Measurements from ENCODE around the gene PEPD. TPM values are rescaled to one million over a fixed set of nuclear protein-coding genes. Genes with fewer than 3 reads are reported as not detected.

The PEPD gene
- total RNA-seq, 1 donor from 2014 or later = 15.0 TPM

GRCh38 chr19:33368074-33368864, 153.3 kb downstream of the PEPD start:
- peaks cover 4% of the 10 kb centered on the region for H3K27me3 Mint-ChIP-seq (ENCODE audit: insufficient read depth)
- no peak for DNase-seq (ENCODE audit: low spot score)
- no peaks in the 10 kb centered on the region for H3K36me3 Mint-ChIP-seq (ENCODE audit: low read depth)
- intact Hi-C loops (cut with micrococcal nuclease) = no loop called here
- no peaks in the 10 kb centered on the region for H3K9me3 Mint-ChIP-seq
- no peak overlapping the region for H3K27ac Mint-ChIP-seq
- no peak overlapping the region for H3K4me3 Mint-ChIP-seq
- no peaks in the 10 kb centered on the region for H3K4me1 Mint-ChIP-seq (ENCODE audit: low read depth)

- Mint-ChIP-seq H3K4me1 (ENCODE audit: low read depth) (no peaks in the 10 kb centered on the region), H3K27me3 (ENCODE audit: insufficient read depth) (peaks cover 4% of the 10 kb centered on the region), H3K4me3 (no peak overlapping the region), H3K27ac (no peak overlapping the region), H3K9me3 (no peaks in the 10 kb centered on the region), H3K36me3 (ENCODE audit: low read depth) (no peaks in the 10 kb centered on the region)
- intact Hi-C loops (cut with micrococcal nuclease) = no loop called here
- DNase-seq (ENCODE audit: low spot score) = no peak
These were observed 154.7 kb downstream of the PEPD start for GRCh38 chr19:33366897-33367296.

GRCh38 chr19:33366127-33366526, 155.5 kb downstream of the PEPD start:
- no peak for DNase-seq (ENCODE audit: low spot score)
- Mint-ChIP-seq H3K27ac (no peak overlapping the region), H3K27me3 (ENCODE audit: insufficient read depth) (peaks cover 4% of the 10 kb centered on the region), H3K36me3 (ENCODE audit: low read depth) (no peaks in the 10 kb centered on the region), H3K4me3 (no peak overlapping the region), H3K9me3 (no peaks in the 10 kb centered on the region), H3K4me1 (ENCODE audit: low read depth) (no peaks in the 10 kb centered on the region)
- intact Hi-C loops (cut with micrococcal nuclease) = no loop called here

- intact Hi-C loops (cut with micrococcal nuclease) = no loop called here
- DNase-seq (ENCODE audit: low spot score) = no peak
- no peaks in the 10 kb centered on the region for H3K36me3 Mint-ChIP-seq (ENCODE audit: low read depth)
- peaks cover 4% of the 10 kb centered on the region for H3K27me3 Mint-ChIP-seq (ENCODE audit: insufficient read depth)
- H3K4me1 Mint-ChIP-seq (ENCODE audit: low read depth) = no peaks in the 10 kb centered on the region
- no peak overlapping the region for H3K4me3 Mint-ChIP-seq
- no peak overlapping the region for H3K27ac Mint-ChIP-seq
- no peaks in the 10 kb centered on the region for H3K9me3 Mint-ChIP-seq
These were observed 155.9 kb downstream of the PEPD start for GRCh38 chr19:33365691-33366090.

- no peaks in the 10 kb centered on the region for H3K4me1 Mint-ChIP-seq (ENCODE audit: low read depth)
- H3K9me3 Mint-ChIP-seq = no peaks in the 10 kb centered on the region
- no peaks in the 10 kb centered on the region for H3K36me3 Mint-ChIP-seq (ENCODE audit: low read depth)
- H3K27me3 Mint-ChIP-seq (ENCODE audit: insufficient read depth) = peaks cover 10% of the 10 kb centered on the region
- no peak for DNase-seq (ENCODE audit: low spot score)
- intact Hi-C loops (cut with micrococcal nuclease) = no loop called here
- no peak overlapping the region for H3K27ac Mint-ChIP-seq
- H3K4me3 Mint-ChIP-seq = no peak overlapping the region
These were observed 158.1 kb downstream of the PEPD start for GRCh38 chr19:33363476-33363875.

GRCh38 chr19:33362508-33363228, 158.9 kb downstream of the PEPD start:
- DNase-seq (ENCODE audit: low spot score) = no peak
- intact Hi-C loops (cut with micrococcal nuclease) = no loop called here
- H3K36me3 Mint-ChIP-seq (ENCODE audit: low read depth) = no peaks in the 10 kb centered on the region
- H3K4me3 Mint-ChIP-seq = no peak overlapping the region
- H3K9me3 Mint-ChIP-seq = no peaks in the 10 kb centered on the region
- H3K27me3 Mint-ChIP-seq (ENCODE audit: insufficient read depth) = peaks cover 11% of the 10 kb centered on the region
- no peaks in the 10 kb centered on the region for H3K4me1 Mint-ChIP-seq (ENCODE audit: low read depth)
- no peak overlapping the region for H3K27ac Mint-ChIP-seq

GRCh38 chr19:33359581-33359980, 162.0 kb downstream of the PEPD start:
- Mint-ChIP-seq H3K9me3 (peaks cover 10% of the 10 kb centered on the region), H3K4me1 (ENCODE audit: low read depth) (no peaks in the 10 kb centered on the region), H3K27me3 (ENCODE audit: insufficient read depth) (peaks cover 12% of the 10 kb centered on the region), H3K27ac (no peak overlapping the region), H3K4me3 (no peak overlapping the region), H3K36me3 (ENCODE audit: low read depth) (no peaks in the 10 kb centered on the region)
- no peak for DNase-seq (ENCODE audit: low spot score)
- intact Hi-C loops (cut with micrococcal nuclease) = no loop called here

- Mint-ChIP-seq H3K27ac (no peak overlapping the region), H3K27me3 (ENCODE audit: insufficient read depth) (peaks cover 12% of the 10 kb centered on the region), H3K4me1 (ENCODE audit: low read depth) (no peaks in the 10 kb centered on the region), H3K36me3 (ENCODE audit: low read depth) (no peaks in the 10 kb centered on the region), H3K9me3 (peaks cover 10% of the 10 kb centered on the region), H3K4me3 (no peak overlapping the region)
- DNase-seq (ENCODE audit: low spot score) = no peak
- intact Hi-C loops (cut with micrococcal nuclease) = no loop called here
These were observed 163.2 kb downstream of the PEPD start for GRCh38 chr19:33358408-33358807.

GRCh38 chr19:33357556-33357955, 164.0 kb downstream of the PEPD start:
- DNase-seq (ENCODE audit: low spot score) = no peak
- Mint-ChIP-seq H3K4me3 (no peak overlapping the region), H3K9me3 (peaks cover 10% of the 10 kb centered on the region), H3K27me3 (ENCODE audit: insufficient read depth) (peaks cover 12% of the 10 kb centered on the region), H3K36me3 (ENCODE audit: low read depth) (no peaks in the 10 kb centered on the region), H3K4me1 (ENCODE audit: low read depth) (no peaks in the 10 kb centered on the region), H3K27ac (no peak overlapping the region)
- intact Hi-C loops (cut with micrococcal nuclease) = no loop called here

- no peak for DNase-seq (ENCODE audit: low spot score)
- Mint-ChIP-seq H3K27ac (no peak overlapping the region), H3K9me3 (peaks cover 10% of the 10 kb centered on the region), H3K27me3 (ENCODE audit: insufficient read depth) (peaks cover 12% of the 10 kb centered on the region), H3K36me3 (ENCODE audit: low read depth) (no peaks in the 10 kb centered on the region), H3K4me1 (ENCODE audit: low read depth) (no peaks in the 10 kb centered on the region), H3K4me3 (no peak overlapping the region)
- intact Hi-C loops (cut with micrococcal nuclease) = no loop called here
These were observed 166.1 kb downstream of the PEPD start for GRCh38 chr19:33355535-33355934.

GRCh38 chr19:33350538-33351309, 170.9 kb downstream of the PEPD start:
- Mint-ChIP-seq H3K36me3 (ENCODE audit: low read depth) (no peaks in the 10 kb centered on the region), H3K27me3 (ENCODE audit: insufficient read depth) (peaks cover 7% of the 10 kb centered on the region), H3K4me3 (no peak overlapping the region), H3K27ac (no peak overlapping the region), H3K4me1 (ENCODE audit: low read depth) (no peaks in the 10 kb centered on the region), H3K9me3 (peaks cover 5% of the 10 kb centered on the region)
- intact Hi-C loops (cut with micrococcal nuclease) = no loop called here
- no peak for DNase-seq (ENCODE audit: low spot score)

- H3K4me1 Mint-ChIP-seq (ENCODE audit: low read depth) = no peaks in the 10 kb centered on the region
- H3K27me3 Mint-ChIP-seq (ENCODE audit: insufficient read depth) = peaks cover 10% of the 10 kb centered on the region
- no peaks in the 10 kb centered on the region for H3K9me3 Mint-ChIP-seq
- H3K4me3 Mint-ChIP-seq = no peak overlapping the region
- H3K27ac Mint-ChIP-seq = no peak overlapping the region
- intact Hi-C loops (cut with micrococcal nuclease) = no loop called here
- no peaks in the 10 kb centered on the region for H3K36me3 Mint-ChIP-seq (ENCODE audit: low read depth)
- DNase-seq (ENCODE audit: low spot score) = no peak
These were observed 172.0 kb downstream of the PEPD start for GRCh38 chr19:33349319-33350289.
